GM19395 (cell line): ENCODE measurements around the gene GMPS.

Experiments used
- ATAC-seq: cut with Tn5 transposase; IDR thresholded peaks from one replicate; pipeline ENCODE4 v1.9.1; 2021; ENCODE audit warnings: mild to moderate bottlenecking, moderate library complexity; ENCODE audit not compliant: unreplicated experiment

GMPS gene

GRCh38 chr3:155989536-155989935 lies 119.1 kb downstream of the GMPS start:
- ATAC-seq = no peak

- ATAC-seq = no peak
Measured at GRCh38 chr3:155991212-155991611, 120.8 kb downstream of the GMPS start.

- no peak for ATAC-seq
Measured at GRCh38 chr3:155991847-155992246, 121.4 kb downstream of the GMPS start.
